ENCODE data around the gene TMPRSS7.

TMPRSS7 gene, protein sequence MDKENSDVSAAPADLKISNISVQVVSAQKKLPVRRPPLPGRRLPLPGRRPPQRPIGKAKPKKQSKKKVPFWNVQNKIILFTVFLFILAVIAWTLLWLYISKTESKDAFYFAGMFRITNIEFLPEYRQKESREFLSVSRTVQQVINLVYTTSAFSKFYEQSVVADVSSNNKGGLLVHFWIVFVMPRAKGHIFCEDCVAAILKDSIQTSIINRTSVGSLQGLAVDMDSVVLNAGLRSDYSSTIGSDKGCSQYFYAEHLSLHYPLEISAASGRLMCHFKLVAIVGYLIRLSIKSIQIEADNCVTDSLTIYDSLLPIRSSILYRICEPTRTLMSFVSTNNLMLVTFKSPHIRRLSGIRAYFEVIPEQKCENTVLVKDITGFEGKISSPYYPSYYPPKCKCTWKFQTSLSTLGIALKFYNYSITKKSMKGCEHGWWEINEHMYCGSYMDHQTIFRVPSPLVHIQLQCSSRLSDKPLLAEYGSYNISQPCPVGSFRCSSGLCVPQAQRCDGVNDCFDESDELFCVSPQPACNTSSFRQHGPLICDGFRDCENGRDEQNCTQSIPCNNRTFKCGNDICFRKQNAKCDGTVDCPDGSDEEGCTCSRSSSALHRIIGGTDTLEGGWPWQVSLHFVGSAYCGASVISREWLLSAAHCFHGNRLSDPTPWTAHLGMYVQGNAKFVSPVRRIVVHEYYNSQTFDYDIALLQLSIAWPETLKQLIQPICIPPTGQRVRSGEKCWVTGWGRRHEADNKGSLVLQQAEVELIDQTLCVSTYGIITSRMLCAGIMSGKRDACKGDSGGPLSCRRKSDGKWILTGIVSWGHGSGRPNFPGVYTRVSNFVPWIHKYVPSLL

GRCh38 chr3:112034436-112034835, at the start of gene TMPRSS7:
Gene TMPRSS7 (plus strand): TSS chr3:112034736. CDS start chr3:112034846, 110 bp downstream.
- no peak for DNase-seq (ENCODE audit: low read depth)

DNA sequence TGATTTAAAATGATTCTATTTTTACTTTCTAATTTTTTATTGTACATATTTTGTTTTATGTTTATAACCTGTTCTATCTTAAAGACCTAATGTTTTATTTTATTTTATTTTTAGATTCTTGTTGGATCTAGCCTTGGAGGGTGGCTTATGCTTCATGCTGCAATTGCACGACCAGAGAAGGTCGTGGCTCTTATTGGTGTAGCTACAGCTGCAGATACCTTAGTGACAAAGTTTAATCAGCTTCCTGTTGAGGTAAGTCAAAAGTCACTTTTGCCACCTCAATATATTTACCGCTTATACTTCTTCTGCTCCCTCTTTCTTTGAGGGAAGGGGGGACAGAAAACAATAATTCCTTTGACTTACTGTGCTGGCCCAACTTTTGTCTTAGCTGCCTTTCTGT, 47.7 kb upstream of the TMPRSS7 start:
- no peak for DNase-seq (ENCODE audit: low read depth)

DNA sequence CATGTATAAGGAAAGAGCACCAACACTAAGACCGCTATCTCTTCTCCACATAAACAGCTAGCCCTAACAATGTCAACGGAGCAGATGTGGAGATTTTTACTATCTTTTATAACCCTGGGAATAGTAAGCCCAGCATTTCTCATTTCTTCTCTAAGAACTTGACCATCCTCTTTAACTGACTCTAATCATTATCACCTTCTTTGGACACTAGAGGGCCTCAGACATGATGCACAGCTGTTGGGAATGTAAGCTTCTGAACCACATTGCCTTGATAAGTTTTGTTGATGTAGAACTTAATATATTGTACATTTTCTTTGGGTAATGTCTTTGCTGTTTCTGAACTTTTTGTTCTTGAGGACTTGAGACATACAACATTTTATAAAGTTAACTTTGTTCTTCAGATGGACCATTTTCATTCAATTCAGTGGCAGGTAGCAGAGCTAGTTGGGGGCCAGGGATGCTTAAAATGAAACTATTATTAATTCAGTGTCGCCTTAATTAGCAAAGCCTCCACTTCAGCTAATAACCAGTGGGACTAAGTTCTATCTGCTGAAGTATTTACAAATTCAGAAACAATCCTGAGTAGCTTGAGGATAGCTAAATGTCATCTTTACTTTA, 45.4 kb upstream of the TMPRSS7 start:
- DNase-seq (ENCODE audit: low read depth) = peak; percentile 85

GRCh38 chr3:111993038-111993437, 41.5 kb upstream of the TMPRSS7 start:
- DNase-seq (ENCODE audit: low read depth) = no peak

- peak; percentile 22 for DNase-seq (ENCODE audit: low read depth)
Measured at GRCh38 chr3:111998636-111999483, 35.7 kb upstream of the TMPRSS7 start, which contains the start of gene TAGLN3. Gene TAGLN3 (plus strand): TSS chr3:111998922. CDS start chr3:111999423, 501 bp downstream.

DNA sequence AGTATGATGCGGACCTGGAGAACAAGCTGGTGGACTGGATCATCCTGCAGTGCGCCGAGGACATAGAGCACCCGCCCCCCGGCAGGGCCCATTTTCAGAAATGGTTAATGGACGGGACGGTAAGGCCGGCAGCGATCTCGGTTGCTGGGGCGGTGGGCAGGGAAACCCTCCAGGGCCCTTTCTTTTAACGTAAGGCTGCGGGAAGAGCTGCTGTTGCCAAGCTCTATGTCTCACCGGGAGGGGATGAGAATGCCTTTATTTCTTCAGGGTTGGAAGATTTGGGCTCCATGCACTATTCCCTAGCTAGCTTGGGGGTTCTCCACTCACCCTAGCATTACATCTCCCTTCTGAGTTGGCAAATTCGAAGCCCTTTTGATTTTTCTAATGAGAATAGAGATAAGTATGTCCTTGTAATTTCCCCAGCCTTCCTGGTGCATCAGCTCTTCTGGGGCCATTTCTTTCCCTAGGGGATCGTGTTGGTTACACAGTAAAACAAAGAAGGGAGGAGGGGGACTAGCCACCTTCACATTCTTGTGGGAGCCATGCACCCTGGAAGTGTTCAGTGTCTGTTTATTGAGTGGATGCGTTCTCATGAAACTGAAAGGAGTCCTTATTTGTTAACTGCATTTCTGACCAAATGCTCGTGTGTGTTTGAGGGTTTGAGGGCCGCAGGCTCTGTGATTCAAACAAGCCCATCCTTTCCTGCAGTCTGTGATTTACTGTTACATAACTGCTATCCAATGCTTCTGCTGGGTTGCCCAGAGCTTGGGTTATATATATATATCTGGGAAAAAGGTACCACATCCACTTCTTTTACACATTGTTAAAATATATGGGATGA, 34.8 kb upstream of the TMPRSS7 start:
- DNase-seq (ENCODE audit: low read depth) = no peak

- DNase-seq (ENCODE audit: low read depth) = no peak
Measured at GRCh38 chr3:112000367-112000771, 34.2 kb upstream of the TMPRSS7 start.

DNA sequence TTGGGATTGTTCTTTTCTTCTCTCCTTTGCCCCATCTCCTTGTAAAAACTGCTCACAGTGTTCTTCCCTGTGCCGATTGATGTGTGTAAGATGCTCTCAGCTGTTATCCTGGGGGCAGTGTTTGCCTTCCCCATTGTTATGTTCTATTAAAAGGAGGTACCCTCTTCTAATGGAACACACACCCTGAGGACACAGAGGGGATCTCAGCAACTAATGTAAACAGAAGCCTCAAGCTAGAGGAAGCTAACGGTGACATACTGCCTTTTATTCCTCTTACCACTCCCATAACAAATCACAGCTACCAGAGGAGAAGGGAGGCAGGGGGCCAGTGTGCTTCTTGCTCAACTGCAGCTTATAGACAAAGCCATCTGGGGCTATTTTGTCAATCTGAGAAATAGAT, 33.6 kb upstream of the TMPRSS7 start:
- no peak for DNase-seq (ENCODE audit: low read depth)

GRCh38 chr3:112001526-112001925, 33.0 kb upstream of the TMPRSS7 start:
- DNase-seq (ENCODE audit: low read depth) = no peak

- DNase-seq (ENCODE audit: low read depth) = peak; percentile 41
Measured at GRCh38 chr3:112002096-112002971, 32.2 kb upstream of the TMPRSS7 start.

GRCh38 chr3:112003321-112004080, 31.0 kb upstream of the TMPRSS7 start:
- DNase-seq (ENCODE audit: low read depth) = no peak

GRCh38 chr3:112004187-112004586, 30.3 kb upstream of the TMPRSS7 start:
- DNase-seq (ENCODE audit: low read depth) = no peak

- no peak for DNase-seq (ENCODE audit: low read depth)
Measured at GRCh38 chr3:112004669-112005068, 29.9 kb upstream of the TMPRSS7 start.

GRCh38 chr3:112005091-112005672, 29.4 kb upstream of the TMPRSS7 start:
- DNase-seq (ENCODE audit: low read depth) = no peak

- peak; percentile 91 for DNase-seq (ENCODE audit: low read depth)
Measured at GRCh38 chr3:112007633-112008032, 26.9 kb upstream of the TMPRSS7 start.

- no peak for DNase-seq (ENCODE audit: low read depth)
Measured at GRCh38 chr3:112009670-112010069, 24.9 kb upstream of the TMPRSS7 start.

DNA sequence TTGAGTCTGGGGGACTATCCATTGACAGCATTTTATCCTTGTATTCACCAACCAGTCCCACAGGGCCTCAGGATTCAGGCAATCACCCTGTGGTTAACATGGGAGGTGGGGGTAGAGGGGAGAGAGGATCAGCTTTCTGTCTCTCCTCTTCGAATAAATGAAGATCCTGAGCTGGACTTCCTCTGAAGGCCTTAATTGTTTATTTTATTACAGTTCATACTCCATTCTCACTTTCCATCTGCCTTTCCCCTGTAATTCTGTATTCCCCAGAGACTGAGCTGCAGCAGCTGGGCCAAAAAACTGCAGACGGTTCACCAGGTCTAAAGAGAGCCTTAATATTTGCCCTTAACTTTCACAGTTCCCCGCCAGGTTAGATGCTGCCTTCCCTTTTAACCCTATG, 23.9 kb upstream of the TMPRSS7 start:
- DNase-seq (ENCODE audit: low read depth) = no peak

DNA sequence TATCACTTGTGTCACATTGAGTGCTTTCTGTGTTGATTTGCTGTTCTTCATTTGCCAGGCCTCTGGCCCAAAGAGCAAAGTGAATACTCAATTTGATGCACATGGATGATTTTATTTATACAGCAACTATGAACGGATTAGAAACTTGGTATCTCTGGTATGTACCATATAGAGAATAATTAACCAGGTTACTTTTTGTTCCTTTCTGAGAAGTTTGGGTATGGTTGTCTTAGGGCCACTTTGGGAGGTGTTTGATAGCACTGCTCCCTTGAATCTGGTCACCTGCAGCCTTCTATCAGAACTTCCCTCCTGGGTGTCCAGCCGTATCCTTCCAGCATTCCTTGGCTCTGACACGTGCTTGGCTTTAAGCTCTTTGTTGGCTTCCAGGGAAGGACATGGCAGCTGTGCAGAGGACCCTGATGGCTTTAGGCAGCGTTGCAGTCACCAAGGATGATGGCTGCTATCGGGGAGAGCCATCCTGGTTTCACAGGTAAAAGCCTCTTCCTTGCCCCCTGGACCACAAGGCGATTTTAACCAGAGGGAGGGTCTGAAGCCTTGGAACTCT, 23.1 kb upstream of the TMPRSS7 start:
- no peak for DNase-seq (ENCODE audit: low read depth)

Measured in iris pigment epithelial cell (primary cell).